GM23338 (cell line): Measurements from ENCODE around the gene ADGRG1. TPM values are rescaled to one million over a fixed set of nuclear protein-coding genes. Genes with fewer than 3 reads are reported as not detected.

Source experiments
- ATAC-seq: fragments of 200-7000 bp; cut with Tn5 transposase; 3 replicates; pipeline ENCODE4 v1.9.1; 2020
- DNase-seq: peaks from one replicate; pipeline ENCODE4 v3.0.0-alpha.2; 2015; ENCODE audit warnings: low spot score
- H2AFZ ChIP-seq: fragments of 200-600 bp; sonication (generic); 2 replicates; pipeline ENCODE4 v1.8.0; 2016; ENCODE audit warnings: antibody characterized with exemption, mild to moderate bottlenecking, moderate library complexity
- H3F3A ChIP-seq: fragments of 200-600 bp; sonication (generic); replicated peaks from 2 replicates; pipeline ENCODE4 v1.8.0; 2017; ENCODE audit warnings: antibody characterized with exemption, mixed run types, low read depth
- H3K27ac ChIP-seq: fragments of 200-600 bp; sonication (generic); 2 replicates; pipeline ENCODE4 v1.6.1; 2016; ENCODE audit warnings: low read depth
- H3K27me3 ChIP-seq: fragments of 200-600 bp; sonication (generic); 2 replicates; pipeline ENCODE4 v1.8.0; 2016; ENCODE audit warnings: mild to moderate bottlenecking, mixed run types, moderate library complexity; ENCODE audit not compliant: insufficient read depth
- H3K36me3 ChIP-seq: fragments of 200-600 bp; sonication (generic); 2 replicates; pipeline ENCODE4 v1.8.0; 2016; ENCODE audit warnings: mild to moderate bottlenecking; ENCODE audit not compliant: insufficient read depth
- H3K4me1 ChIP-seq: fragments of 200-600 bp; sonication (generic); 2 replicates; pipeline ENCODE4 v1.8.0; 2016; ENCODE audit warnings: mild to moderate bottlenecking, moderate library complexity; ENCODE audit not compliant: insufficient read depth
- H3K4me2 ChIP-seq: fragments of 200-600 bp; sonication (generic); 2 replicates; pipeline ENCODE4 v1.7.1; 2017; ENCODE audit warnings: mixed run types
- H3K4me3 ChIP-seq: fragments of 200-600 bp; sonication (generic); 2 replicates; pipeline ENCODE4 v1.6.1; 2016; ENCODE audit warnings: mixed run types
- H3K79me2 ChIP-seq: fragments of 200-600 bp; sonication (generic); replicated peaks from 2 replicates; pipeline ENCODE4 v1.8.0; 2017; ENCODE audit warnings: mild to moderate bottlenecking; ENCODE audit not compliant: insufficient read depth
- H3K9me2 ChIP-seq: fragments of 200-600 bp; sonication (generic); 2 replicates; pipeline ENCODE4 v1.8.0; 2017; ENCODE audit not compliant: insufficient read depth
- H4K20me1 ChIP-seq: fragments of 200-600 bp; sonication (generic); replicated peaks from 2 replicates; pipeline ENCODE4 v1.8.0; 2017; ENCODE audit warnings: mild to moderate bottlenecking; ENCODE audit not compliant: insufficient read depth
- H3K27ac Mint-ChIP-seq: 2 replicates; pipeline ENCODE4 v1.8.0; 2020; ENCODE audit warnings: inconsistent platforms, mild to moderate bottlenecking, moderate library complexity, mixed read lengths
- H3K27me3 Mint-ChIP-seq: 3 replicates; pipeline ENCODE4 v1.8.0; 2022; ENCODE audit warnings: low read depth, mild to moderate bottlenecking, moderate library complexity, mixed read lengths, inconsistent platforms; ENCODE audit not compliant: insufficient read depth, poor library complexity
- H3K36me3 Mint-ChIP-seq: 3 replicates; pipeline ENCODE4 v1.8.0; 2021; ENCODE audit warnings: low read depth, mild to moderate bottlenecking, inconsistent platforms, moderate library complexity, mixed read lengths
- H3K4me1 Mint-ChIP-seq: 3 replicates; pipeline ENCODE4 v1.8.0; 2020; ENCODE audit warnings: mild to moderate bottlenecking, inconsistent platforms, mixed read lengths
- H3K4me3 Mint-ChIP-seq: 3 replicates; pipeline ENCODE4 v1.8.0; 2021; ENCODE audit warnings: moderate library complexity, mild to moderate bottlenecking, inconsistent platforms, mixed read lengths
- H3K9me3 Mint-ChIP-seq: 3 replicates; pipeline ENCODE4 v1.8.0; 2020; ENCODE audit warnings: moderate library complexity, mild to moderate bottlenecking, inconsistent platforms, mixed read lengths
- CREB1 ChIP-seq: fragments of 250-450 bp; sonication (Bioruptor Pico); IDR thresholded peaks from 2 replicates; pipeline ENCODE4 v1.5.0; 2020; ENCODE audit warnings: low read depth, mild to moderate bottlenecking, moderate library complexity
- EZH2 ChIP-seq: fragments of 200-600 bp; sonication (generic); IDR thresholded peaks from one replicate; pipeline ENCODE4 v1.8.0; 2017; ENCODE audit warnings: antibody characterized with exemption, mild to moderate bottlenecking, low read depth; ENCODE audit not compliant: unreplicated experiment
- EZH2phosphoT487 ChIP-seq: fragments of 200-600 bp; sonication (generic); IDR thresholded peaks from one replicate; pipeline ENCODE4 v1.8.1; 2018; ENCODE audit warnings: antibody characterized with exemption; ENCODE audit not compliant: unreplicated experiment
- JUNB ChIP-seq: IDR thresholded peaks from one replicate; pipeline ENCODE4 v1.6.1; 2016; ENCODE audit warnings: antibody characterized with exemption; ENCODE audit not compliant: unreplicated experiment
- NANOG ChIP-seq: IDR thresholded peaks from 2 replicates; pipeline ENCODE4 v1.6.1; 2016; ENCODE audit warnings: antibody characterized with exemption, borderline replicate concordance
- POLR2AphosphoS5 ChIP-seq: IDR thresholded peaks from 2 replicates; pipeline ENCODE4 v1.6.1; 2016; ENCODE audit warnings: antibody characterized with exemption, low read depth
- ZNF114 ChIP-seq: fragments of 250-450 bp; sonication (Bioruptor Pico); IDR thresholded peaks from 2 replicates; pipeline ENCODE4 v1.5.0; 2020; ENCODE audit warnings: mild to moderate bottlenecking, moderate library complexity
- ZNF331 ChIP-seq: fragments of 250-450 bp; sonication (Bioruptor Pico); IDR thresholded peaks from 2 replicates; pipeline ENCODE4 v1.5.0; 2020; ENCODE audit warnings: low read depth, mild to moderate bottlenecking, moderate library complexity
- polyA plus RNA-seq: library from polyadenylated mRNA; unstranded; fragments of >200 nt; fragmentation: Nextera tagmentation; extraction: Ambion mirVana; gene quantifications from 2 replicates; pipeline ENCODE4 v1.2.1, GENCODE V29; 2016
- total RNA-seq: library from RNA; depleted of rRNA; stranded (reverse); fragments of >200 nt; shearing (Covaris generic); gene quantifications from 2 replicates; pipeline ENCODE4 v1.2.3, GENCODE V29; 2014
- TF ChIP-seq, protein P1 (sequence below): IDR thresholded peaks from 2 replicates; pipeline ENCODE4 v1.6.1; 2016; ENCODE audit warnings: antibody characterized with exemption
- TF ChIP-seq, protein P2 (sequence below): fragments of 250-450 bp; sonication (Bioruptor Pico); IDR thresholded peaks from 2 replicates; pipeline ENCODE4 v1.5.0; 2020; ENCODE audit warnings: mild to moderate bottlenecking, moderate library complexity
- TF ChIP-seq, protein P3 (sequence below), 2 experiments: fragments of 200-600 bp in 1 of 2; sonication (generic) in 1 of 2; conservative IDR thresholded peaks; 2 replicates each; pipeline versions ENCODE4 v1.5.1 to v1.6.1; 2016 to 2017; ENCODE audit warnings: antibody characterized with exemption in 2 of 2, low read depth in 2 of 2, mild to moderate bottlenecking in 2 of 2, moderate library complexity in 1 of 2

ADGRG1 gene
- total and polyA plus RNA-seq, 2 experiments from 2014 or later: 0.14 to 0.47 TPM

DNA sequence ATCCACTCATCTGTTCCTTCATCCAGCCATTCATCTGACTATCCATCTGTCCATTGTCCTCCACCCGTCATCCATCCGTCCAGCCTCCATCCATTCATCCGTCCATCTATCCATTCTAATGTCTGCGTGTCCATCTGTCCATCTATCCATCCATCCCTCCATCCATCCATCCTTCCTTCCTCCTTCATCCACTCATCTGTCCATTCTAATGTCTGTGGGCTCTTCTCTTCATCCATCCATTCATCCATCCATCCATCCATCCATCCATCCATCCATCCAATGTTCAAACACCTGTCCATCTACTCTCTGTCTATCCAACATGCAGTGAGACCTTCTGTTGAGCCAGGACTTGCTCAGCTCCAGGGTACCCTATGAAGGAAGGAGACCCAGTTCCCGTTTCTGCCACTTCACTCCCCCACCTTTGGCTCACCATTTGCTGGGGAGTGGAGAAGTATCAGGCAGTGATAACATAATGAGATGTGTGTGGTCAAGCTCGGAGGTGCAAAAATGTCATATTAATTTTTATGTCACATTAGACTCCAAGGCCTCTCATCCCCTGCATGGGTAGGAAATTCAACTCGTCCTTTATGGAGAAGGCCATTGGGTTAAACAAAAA is 36.5 kb upstream of the ADGRG1 start:
- Mint-ChIP-seq H3K9me3 (peaks cover 16% of the 10 kb centered on the region; the same call in 2 of the 3 replicates), H3K4me1 (no peaks in the 10 kb centered on the region; the same call in 2 of the 3 replicates), H3K27me3 (peaks cover 5% of the 10 kb centered on the region), H3K27ac (no peak overlapping the region), H3K36me3 (no peaks in the 10 kb centered on the region), H3K4me3 (no peak overlapping the region)
- no peak for DNase-seq
- H3K27me3 ChIP-seq: no peaks in the 10 kb centered on the region
- H3K9me2 ChIP-seq: no peaks in the 10 kb centered on the region
- no peak overlapping the region for H3K4me3 ChIP-seq
- no peak overlapping the region for H3K4me2 ChIP-seq
- no peaks in the 10 kb centered on the region for H4K20me1 ChIP-seq
- no peak overlapping the region for H2AFZ ChIP-seq
- no peaks in the 10 kb centered on the region for H3K79me2 ChIP-seq
- no peaks in the 10 kb centered on the region for H3K36me3 ChIP-seq
- no peak for ATAC-seq
- no peak for TF ChIP-seq ZNF114
- TF ChIP-seq CREB1 (CRISPR knock-in tag): no peak
- no peak for TF ChIP-seq ZNF331 (CRISPR knock-in tag)
- TF ChIP-seq, protein P1, sequence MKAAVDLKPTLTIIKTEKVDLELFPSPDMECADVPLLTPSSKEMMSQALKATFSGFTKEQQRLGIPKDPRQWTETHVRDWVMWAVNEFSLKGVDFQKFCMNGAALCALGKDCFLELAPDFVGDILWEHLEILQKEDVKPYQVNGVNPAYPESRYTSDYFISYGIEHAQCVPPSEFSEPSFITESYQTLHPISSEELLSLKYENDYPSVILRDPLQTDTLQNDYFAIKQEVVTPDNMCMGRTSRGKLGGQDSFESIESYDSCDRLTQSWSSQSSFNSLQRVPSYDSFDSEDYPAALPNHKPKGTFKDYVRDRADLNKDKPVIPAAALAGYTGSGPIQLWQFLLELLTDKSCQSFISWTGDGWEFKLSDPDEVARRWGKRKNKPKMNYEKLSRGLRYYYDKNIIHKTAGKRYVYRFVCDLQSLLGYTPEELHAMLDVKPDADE: no peak
- no peak for TF ChIP-seq NANOG
- TF ChIP-seq EZH2phosphoT487: no peak
- no peak for TF ChIP-seq JUNB
- TF ChIP-seq EZH2: no peak
- no peak overlapping the region for H3K27ac ChIP-seq
- no peaks in the 10 kb centered on the region for H3K4me1 ChIP-seq
- no peaks in the 10 kb centered on the region for H3F3A ChIP-seq

DNA sequence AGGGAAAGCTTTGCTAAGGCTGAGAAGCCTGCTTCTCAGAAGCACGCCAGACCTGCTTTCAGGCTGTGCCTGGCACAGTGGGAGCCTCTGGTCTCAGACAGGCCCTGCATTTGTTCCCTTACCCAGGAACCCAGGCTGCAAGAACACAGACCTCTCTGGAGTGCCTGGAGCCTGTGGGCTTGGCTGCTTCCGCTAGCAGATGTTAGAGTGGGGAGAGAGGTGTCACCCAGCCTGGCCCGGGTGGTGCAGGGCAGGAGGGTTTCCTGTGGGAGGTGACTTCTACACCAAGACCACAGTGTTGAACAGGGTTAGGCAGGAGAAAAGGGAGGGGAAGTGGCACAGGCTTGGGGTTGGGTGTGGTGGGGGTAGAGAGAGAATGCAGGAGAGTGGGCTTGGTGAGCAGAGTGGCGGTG is 35.8 kb upstream of the ADGRG1 start:
- H3K27ac Mint-ChIP-seq: no peak overlapping the region
- Histone ChIP-seq H4K20me1 (no peaks in the 10 kb centered on the region), H3K4me1 (no peaks in the 10 kb centered on the region), H3K36me3 (no peaks in the 10 kb centered on the region), H3K4me3 (no peak overlapping the region), H3K27ac (no peak overlapping the region), H3K27me3 (no peaks in the 10 kb centered on the region), H3K9me2 (no peaks in the 10 kb centered on the region), H3K4me2 (no peak overlapping the region), H3F3A (no peaks in the 10 kb centered on the region), H3K79me2 (no peaks in the 10 kb centered on the region), H2AFZ (no peak overlapping the region)
- H3K36me3 Mint-ChIP-seq: no peaks in the 10 kb centered on the region
- no peak for TF ChIP-seq POLR2AphosphoS5
- TF ChIP-seq, protein P2, sequence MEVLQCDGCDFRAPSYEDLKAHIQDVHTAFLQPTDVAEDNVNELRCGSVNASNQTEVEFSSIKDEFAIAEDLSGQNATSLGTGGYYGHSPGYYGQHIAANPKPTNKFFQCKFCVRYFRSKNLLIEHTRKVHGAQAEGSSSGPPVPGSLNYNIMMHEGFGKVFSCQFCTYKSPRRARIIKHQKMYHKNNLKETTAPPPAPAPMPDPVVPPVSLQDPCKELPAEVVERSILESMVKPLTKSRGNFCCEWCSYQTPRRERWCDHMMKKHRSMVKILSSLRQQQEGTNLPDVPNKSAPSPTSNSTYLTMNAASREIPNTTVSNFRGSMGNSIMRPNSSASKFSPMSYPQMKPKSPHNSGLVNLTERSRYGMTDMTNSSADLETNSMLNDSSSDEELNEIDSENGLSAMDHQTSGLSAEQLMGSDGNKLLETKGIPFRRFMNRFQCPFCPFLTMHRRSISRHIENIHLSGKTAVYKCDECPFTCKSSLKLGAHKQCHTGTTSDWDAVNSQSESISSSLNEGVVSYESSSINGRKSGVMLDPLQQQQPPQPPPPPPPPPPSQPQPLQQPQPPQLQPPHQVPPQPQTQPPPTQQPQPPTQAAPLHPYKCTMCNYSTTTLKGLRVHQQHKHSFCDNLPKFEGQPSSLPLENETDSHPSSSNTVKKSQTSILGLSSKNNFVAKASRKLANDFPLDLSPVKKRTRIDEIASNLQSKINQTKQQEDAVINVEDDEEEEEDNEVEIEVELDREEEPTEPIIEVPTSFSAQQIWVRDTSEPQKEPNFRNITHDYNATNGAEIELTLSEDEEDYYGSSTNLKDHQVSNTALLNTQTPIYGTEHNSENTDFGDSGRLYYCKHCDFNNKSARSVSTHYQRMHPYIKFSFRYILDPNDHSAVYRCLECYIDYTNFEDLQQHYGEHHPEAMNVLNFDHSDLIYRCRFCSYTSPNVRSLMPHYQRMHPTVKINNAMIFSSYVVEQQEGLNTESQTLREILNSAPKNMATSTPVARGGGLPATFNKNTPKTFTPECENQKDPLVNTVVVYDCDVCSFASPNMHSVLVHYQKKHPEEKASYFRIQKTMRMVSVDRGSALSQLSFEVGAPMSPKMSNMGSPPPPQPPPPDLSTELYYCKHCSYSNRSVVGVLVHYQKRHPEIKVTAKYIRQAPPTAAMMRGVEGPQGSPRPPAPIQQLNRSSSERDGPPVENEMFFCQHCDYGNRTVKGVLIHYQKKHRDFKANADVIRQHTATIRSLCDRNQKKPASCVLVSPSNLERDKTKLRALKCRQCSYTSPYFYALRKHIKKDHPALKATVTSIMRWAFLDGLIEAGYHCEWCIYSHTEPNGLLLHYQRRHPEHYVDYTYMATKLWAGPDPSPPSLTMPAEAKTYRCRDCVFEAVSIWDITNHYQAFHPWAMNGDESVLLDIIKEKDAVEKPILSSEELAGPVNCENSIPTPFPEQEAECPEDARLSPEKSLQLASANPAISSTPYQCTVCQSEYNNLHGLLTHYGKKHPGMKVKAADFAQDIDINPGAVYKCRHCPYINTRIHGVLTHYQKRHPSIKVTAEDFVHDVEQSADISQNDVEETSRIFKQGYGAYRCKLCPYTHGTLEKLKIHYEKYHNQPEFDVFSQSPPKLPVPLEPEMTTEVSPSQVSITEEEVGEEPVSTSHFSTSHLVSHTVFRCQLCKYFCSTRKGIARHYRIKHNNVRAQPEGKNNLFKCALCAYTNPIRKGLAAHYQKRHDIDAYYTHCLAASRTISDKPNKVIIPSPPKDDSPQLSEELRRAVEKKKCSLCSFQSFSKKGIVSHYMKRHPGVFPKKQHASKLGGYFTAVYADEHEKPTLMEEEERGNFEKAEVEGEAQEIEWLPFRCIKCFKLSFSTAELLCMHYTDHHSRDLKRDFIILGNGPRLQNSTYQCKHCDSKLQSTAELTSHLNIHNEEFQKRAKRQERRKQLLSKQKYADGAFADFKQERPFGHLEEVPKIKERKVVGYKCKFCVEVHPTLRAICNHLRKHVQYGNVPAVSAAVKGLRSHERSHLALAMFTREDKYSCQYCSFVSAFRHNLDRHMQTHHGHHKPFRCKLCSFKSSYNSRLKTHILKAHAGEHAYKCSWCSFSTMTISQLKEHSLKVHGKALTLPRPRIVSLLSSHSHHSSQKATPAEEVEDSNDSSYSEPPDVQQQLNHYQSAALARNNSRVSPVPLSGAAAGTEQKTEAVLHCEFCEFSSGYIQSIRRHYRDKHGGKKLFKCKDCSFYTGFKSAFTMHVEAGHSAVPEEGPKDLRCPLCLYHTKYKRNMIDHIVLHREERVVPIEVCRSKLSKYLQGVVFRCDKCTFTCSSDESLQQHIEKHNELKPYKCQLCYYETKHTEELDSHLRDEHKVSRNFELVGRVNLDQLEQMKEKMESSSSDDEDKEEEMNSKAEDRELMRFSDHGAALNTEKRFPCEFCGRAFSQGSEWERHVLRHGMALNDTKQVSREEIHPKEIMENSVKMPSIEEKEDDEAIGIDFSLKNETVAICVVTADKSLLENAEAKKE: no peak
- no peak for TF ChIP-seq EZH2
- TF ChIP-seq JUNB: no peak
- TF ChIP-seq, protein P1: no peak
- TF ChIP-seq, protein P3, sequence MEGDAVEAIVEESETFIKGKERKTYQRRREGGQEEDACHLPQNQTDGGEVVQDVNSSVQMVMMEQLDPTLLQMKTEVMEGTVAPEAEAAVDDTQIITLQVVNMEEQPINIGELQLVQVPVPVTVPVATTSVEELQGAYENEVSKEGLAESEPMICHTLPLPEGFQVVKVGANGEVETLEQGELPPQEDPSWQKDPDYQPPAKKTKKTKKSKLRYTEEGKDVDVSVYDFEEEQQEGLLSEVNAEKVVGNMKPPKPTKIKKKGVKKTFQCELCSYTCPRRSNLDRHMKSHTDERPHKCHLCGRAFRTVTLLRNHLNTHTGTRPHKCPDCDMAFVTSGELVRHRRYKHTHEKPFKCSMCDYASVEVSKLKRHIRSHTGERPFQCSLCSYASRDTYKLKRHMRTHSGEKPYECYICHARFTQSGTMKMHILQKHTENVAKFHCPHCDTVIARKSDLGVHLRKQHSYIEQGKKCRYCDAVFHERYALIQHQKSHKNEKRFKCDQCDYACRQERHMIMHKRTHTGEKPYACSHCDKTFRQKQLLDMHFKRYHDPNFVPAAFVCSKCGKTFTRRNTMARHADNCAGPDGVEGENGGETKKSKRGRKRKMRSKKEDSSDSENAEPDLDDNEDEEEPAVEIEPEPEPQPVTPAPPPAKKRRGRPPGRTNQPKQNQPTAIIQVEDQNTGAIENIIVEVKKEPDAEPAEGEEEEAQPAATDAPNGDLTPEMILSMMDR (conservative IDR thresholded peaks at IDR 0.05; ENCODE audit: low read depth in 2 of 2): no peak
- no peak for TF ChIP-seq ZNF331 (CRISPR knock-in tag)
- TF ChIP-seq NANOG: no peak
- TF ChIP-seq CREB1 (CRISPR knock-in tag): no peak
- no peak overlapping the region for H3K4me3 Mint-ChIP-seq
- ATAC-seq: no peak
- no peaks in the 10 kb centered on the region; the same call in 2 of the 3 replicates for H3K4me1 Mint-ChIP-seq
- H3K27me3 Mint-ChIP-seq: peaks cover 5% of the 10 kb centered on the region
- DNase-seq: no peak
- H3K9me3 Mint-ChIP-seq: peaks cover 16% of the 10 kb centered on the region; the same call in 2 of the 3 replicates
